OCI-LY3 (cell line): ENCODE results near the gene DCUN1D2.

Experiments used
- H2AFZ ChIP-seq: fragments of 200-600, 300-600 bp; shearing (Covaris generic); 2 replicates; pipeline ENCODE4 v1.6.0; 2014; ENCODE audit warnings: antibody characterized with exemption, low read depth, low read length
- H3K27ac ChIP-seq: fragments of 200-600, 300-600 bp; sonication (generic); 2 replicates; pipeline ENCODE4 v1.5.1; 2014; ENCODE audit warnings: mild to moderate bottlenecking, low read length, moderate library complexity, mixed read lengths
- H3K27me3 ChIP-seq: fragments of 200-600, 300-600 bp; sonication (generic); 2 replicates; pipeline ENCODE4 v1.6.1; 2014; ENCODE audit warnings: low read depth, low read length, mixed read lengths
- H3K36me3 ChIP-seq: fragments of 200-600, 300-600 bp; sonication (generic); replicated peaks from 2 replicates; pipeline ENCODE3; 2014; ENCODE audit warnings: low read depth, low read length, mixed read lengths
- H3K4me1 ChIP-seq: fragments of 300-600, 200-600 bp; sonication (generic); 2 replicates; pipeline ENCODE4 v1.6.1; 2014; ENCODE audit warnings: low read length, mixed read lengths
- H3K4me2 ChIP-seq: fragments of 200-600, 300-600 bp; sonication (generic); 2 replicates; pipeline ENCODE4 v1.6.1; 2014; ENCODE audit warnings: low read length, mixed read lengths
- H3K4me3 ChIP-seq: fragments of 300-600, 200-600 bp; sonication (generic); 2 replicates; pipeline ENCODE4 v1.5.1; 2014; ENCODE audit warnings: antibody characterized with exemption, mild to moderate bottlenecking, low read length, moderate library complexity
- H3K79me2 ChIP-seq: fragments of 300-600, 200-600 bp; shearing (Covaris generic); 2 replicates; pipeline ENCODE4 v1.6.1; 2014; ENCODE audit warnings: mild to moderate bottlenecking, low read length, mixed read lengths
- H3K9ac ChIP-seq: fragments of 300-600, 200-600 bp; shearing (Covaris generic); 2 replicates; pipeline ENCODE4 v1.6.0; 2014; ENCODE audit warnings: mild to moderate bottlenecking, low read length, moderate library complexity
- H3K9me3 ChIP-seq: fragments of 200-600, 300-600 bp; shearing (Covaris generic); 2 replicates; pipeline ENCODE4 v1.6.1; 2014; ENCODE audit warnings: low read length, mixed read lengths; ENCODE audit not compliant: insufficient read depth
- H4K20me1 ChIP-seq: fragments of 200-600, 300-600 bp; sonication (generic); 2 replicates; pipeline ENCODE4 v1.6.1; 2016; ENCODE audit warnings: low read length, mixed read lengths; ENCODE audit not compliant: insufficient read depth
- EZH2phosphoT487 ChIP-seq: fragments of 200-600 bp; shearing (Covaris generic); IDR thresholded peaks from 2 replicates; pipeline ENCODE4 v1.6.1; 2018; ENCODE audit warnings: antibody characterized with exemption, mixed run types, low read depth
- TF ChIP-seq, protein P1 (sequence below): fragments of 200-600, 300-600 bp; sonication (generic); IDR thresholded peaks from 2 replicates; pipeline ENCODE4 v1.5.1; 2014; ENCODE audit warnings: antibody characterized with exemption, low read length, low read depth

Gene DCUN1D2

DNA sequence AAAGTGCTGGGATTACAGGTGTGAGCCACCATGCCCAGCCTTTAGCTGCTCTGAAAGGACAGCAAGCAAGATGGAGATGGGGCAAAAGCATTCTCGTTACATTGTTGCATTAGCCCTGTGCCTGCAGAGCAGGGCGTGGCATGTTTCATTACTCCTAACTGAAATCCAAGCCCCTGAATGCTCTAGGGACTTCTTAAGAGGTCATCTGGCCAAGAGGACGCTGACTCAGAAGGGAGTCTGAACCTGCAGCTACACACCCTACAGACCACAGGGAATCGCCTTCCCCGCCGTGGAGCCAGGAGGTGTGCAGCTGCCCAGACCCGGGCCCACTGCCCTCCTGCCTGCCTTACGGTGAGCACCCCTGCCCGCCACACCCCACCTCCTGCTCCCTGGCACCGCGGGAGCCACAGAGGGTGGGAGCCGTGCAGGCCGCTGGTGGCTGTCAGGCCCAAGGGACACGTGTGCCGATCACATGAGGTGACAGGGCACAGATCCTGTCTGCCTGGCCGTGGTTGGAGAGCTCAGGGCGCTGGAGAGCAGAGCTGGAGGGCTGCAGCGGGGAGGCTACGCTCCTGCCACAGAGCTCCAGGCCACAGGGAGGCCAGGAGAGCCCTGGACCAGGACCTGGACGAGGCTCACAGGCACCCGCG, 64.4 kb downstream of the DCUN1D2 start:
- Histone ChIP-seq H4K20me1 (no peaks in the 10 kb centered on the region), H3K9ac (no peak overlapping the region), H3K4me2 (no peak overlapping the region), H3K4me3 (no peak overlapping the region), H3K27ac (no peak overlapping the region), H3K4me1 (no peaks in the 10 kb centered on the region), H3K36me3 (no peaks in the 10 kb centered on the region), H3K9me3 (no peaks in the 10 kb centered on the region), H2AFZ (no peak overlapping the region), H3K79me2 (no peaks in the 10 kb centered on the region), H3K27me3 (no peaks in the 10 kb centered on the region)
- no peak for TF ChIP-seq EZH2phosphoT487
- TF ChIP-seq, protein P1, sequence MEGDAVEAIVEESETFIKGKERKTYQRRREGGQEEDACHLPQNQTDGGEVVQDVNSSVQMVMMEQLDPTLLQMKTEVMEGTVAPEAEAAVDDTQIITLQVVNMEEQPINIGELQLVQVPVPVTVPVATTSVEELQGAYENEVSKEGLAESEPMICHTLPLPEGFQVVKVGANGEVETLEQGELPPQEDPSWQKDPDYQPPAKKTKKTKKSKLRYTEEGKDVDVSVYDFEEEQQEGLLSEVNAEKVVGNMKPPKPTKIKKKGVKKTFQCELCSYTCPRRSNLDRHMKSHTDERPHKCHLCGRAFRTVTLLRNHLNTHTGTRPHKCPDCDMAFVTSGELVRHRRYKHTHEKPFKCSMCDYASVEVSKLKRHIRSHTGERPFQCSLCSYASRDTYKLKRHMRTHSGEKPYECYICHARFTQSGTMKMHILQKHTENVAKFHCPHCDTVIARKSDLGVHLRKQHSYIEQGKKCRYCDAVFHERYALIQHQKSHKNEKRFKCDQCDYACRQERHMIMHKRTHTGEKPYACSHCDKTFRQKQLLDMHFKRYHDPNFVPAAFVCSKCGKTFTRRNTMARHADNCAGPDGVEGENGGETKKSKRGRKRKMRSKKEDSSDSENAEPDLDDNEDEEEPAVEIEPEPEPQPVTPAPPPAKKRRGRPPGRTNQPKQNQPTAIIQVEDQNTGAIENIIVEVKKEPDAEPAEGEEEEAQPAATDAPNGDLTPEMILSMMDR: no peak

DNA sequence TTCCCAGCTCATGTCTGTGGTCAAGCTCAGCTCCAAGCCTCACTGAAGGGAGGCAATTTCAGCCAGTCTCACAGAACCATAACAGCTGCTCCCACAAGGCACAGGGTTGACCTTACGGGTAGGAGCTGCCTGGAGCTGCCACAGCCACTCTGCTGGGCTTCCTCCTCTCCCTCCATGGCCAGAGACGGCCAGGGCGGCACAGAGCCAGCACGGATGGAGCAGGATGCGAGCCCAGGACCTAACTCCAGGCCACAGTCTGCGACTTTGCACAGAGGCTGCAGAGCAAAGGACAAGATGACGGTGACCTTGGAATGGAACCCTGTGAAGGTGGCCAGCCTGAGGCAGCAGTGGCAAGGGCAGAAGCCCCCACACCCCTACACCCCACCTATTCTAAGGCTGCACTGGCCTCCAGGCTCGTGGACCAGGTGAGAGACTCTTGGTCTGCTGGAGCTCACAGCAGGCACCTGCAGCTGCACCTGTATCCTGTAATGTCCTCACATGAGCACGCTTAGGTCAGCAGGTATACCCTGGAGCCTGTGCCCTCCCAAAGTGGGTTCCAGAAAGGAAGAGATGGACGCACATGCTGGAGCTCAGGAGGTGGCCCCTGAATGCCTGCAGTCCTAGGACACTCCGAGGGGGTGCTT, 66.9 kb downstream of the DCUN1D2 start:
- no peak overlapping the region for H3K4me3 ChIP-seq
- no peaks in the 10 kb centered on the region for H3K36me3 ChIP-seq
- TF ChIP-seq EZH2phosphoT487: no peak
- TF ChIP-seq, protein P1: no peak
- H3K4me2 ChIP-seq: no peak overlapping the region
- H4K20me1 ChIP-seq: no peaks in the 10 kb centered on the region
- no peaks in the 10 kb centered on the region for H3K4me1 ChIP-seq
- H3K9ac ChIP-seq: no peak overlapping the region
- no peaks in the 10 kb centered on the region for H3K79me2 ChIP-seq
- no peak overlapping the region for H3K27ac ChIP-seq
- H3K9me3 ChIP-seq: no peaks in the 10 kb centered on the region
- H2AFZ ChIP-seq: no peak overlapping the region
- H3K27me3 ChIP-seq: peaks cover under 1% of the 10 kb centered on the region; the same call in 1 of the 2 replicates

DNA sequence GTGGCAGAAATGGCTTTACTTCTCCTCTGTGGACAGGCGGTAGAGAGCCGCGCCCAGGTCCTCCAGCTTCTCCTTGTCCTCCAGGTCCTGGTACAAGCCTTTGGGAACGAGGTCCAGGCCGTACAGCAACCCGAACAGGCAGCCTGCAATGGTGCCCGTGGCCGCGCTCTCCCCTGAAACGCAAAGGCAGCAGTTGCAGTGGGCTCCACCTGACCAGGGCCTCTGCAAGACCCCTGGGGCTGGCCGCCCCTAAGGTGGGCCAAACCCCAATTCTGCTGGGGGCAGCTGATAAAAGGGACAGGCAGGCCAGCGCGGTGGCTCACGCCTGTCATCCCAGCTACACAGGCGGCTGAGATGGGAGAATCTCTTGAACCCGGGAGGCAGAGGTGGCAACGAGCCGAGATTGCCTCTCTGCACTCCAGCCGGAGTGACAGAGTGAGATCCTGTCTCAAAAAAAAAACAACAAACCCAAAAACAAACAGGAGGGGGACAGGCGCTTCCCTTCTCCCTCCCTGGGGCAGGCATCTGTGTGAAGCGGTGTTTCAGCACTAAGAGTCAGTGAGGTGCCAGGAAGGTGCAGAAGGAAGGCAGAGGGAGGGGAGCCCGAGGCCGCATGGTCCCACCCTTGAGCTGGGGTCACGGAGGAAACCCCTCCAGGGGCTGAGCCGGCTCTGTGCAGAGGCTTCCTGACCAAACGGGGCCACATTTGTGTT, 67.5 kb downstream of the DCUN1D2 start:
- no peak for TF ChIP-seq EZH2phosphoT487
- TF ChIP-seq, protein P1: no peak
- Histone ChIP-seq H2AFZ (no peak overlapping the region), H3K4me1 (no peaks in the 10 kb centered on the region), H3K79me2 (no peaks in the 10 kb centered on the region), H3K27ac (no peak overlapping the region), H3K36me3 (no peaks in the 10 kb centered on the region), H3K4me3 (no peak overlapping the region), H3K27me3 (peaks cover 7% of the 10 kb centered on the region), H3K9me3 (no peaks in the 10 kb centered on the region), H4K20me1 (no peaks in the 10 kb centered on the region), H3K9ac (no peak overlapping the region), H3K4me2 (no peak overlapping the region)

DNA sequence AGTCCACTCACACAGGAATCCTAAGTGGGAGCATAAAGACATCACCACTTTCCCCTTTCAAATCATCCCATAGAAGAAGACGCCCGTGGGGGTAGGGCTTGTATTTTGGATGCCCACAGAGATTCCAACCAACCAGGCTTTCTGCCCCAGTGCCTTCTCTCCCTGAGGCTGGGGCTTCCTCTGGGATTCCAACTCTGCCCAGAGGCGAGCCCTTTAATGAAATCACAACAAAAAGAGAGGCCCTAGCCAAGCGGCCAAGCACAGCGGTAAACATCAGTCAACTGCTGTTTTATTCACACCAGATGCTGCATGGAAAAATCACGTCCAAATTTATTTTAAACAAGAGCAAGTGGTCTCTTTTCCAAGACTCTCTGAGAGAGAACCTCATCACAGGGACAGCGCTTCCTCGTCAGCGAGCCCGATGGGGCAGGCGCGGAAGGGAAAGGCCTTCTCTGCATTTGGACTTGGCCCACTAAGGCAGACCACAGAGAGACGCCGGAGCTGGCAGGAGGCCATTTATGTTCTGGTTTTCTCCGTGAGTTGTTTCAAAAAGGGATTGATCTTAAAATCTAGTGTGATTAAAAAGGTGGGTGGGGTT, 68.7 kb downstream of the DCUN1D2 start:
- Histone ChIP-seq H3K9me3 (no peaks in the 10 kb centered on the region), H3K4me1 (no peaks in the 10 kb centered on the region), H3K36me3 (no peaks in the 10 kb centered on the region), H3K79me2 (no peaks in the 10 kb centered on the region), H3K27me3 (peaks cover 13% of the 10 kb centered on the region), H3K4me3 (no peak overlapping the region), H2AFZ (no peak overlapping the region), H4K20me1 (no peaks in the 10 kb centered on the region), H3K4me2 (no peak overlapping the region), H3K27ac (no peak overlapping the region), H3K9ac (no peak overlapping the region)
- TF ChIP-seq, protein P1: no peak
- TF ChIP-seq EZH2phosphoT487: no peak
